HFF-Myc (cell line): ENCODE data around the gene TBC1D17.

ENCODE experiments used
- DNase-seq: peaks from one replicate; pipeline ENCODE4 v3.0.0-alpha.2; 2011; ENCODE audit warnings: low read depth; ENCODE audit errors: extremely low read depth
- H3K4me3 ChIP-seq: replicated peaks from 2 replicates; pipeline ENCODE4 v1.5.1; 2011; ENCODE audit warnings: low read depth, mild to moderate bottlenecking, control low read depth, low read length
- CTCF ChIP-seq: IDR thresholded peaks from 2 replicates; pipeline ENCODE4 v1.5.1; 2012; ENCODE audit warnings: mild to moderate bottlenecking, low read depth, low read length, control low read depth; ENCODE audit errors: missing control alignments

TBC1D17 gene

GRCh38 chr19:49861541-49862378 lies 15.7 kb upstream of the TBC1D17 start:
- no peak for TF ChIP-seq CTCF
- DNase-seq, result no peak
- H3K4me3 ChIP-seq, result no peak overlapping the region

GRCh38 chr19:49862391-49863253 lies 14.9 kb upstream of the TBC1D17 start:
- peak; percentile 34 for TF ChIP-seq CTCF
- no peak overlapping the region for H3K4me3 ChIP-seq
- DNase-seq, result no peak

- no peak for TF ChIP-seq CTCF
- H3K4me3 ChIP-seq, result no peak overlapping the region
- DNase-seq, result no peak
Observed at GRCh38 chr19:49863254-49863934, 14.1 kb upstream of the TBC1D17 start.

- TF ChIP-seq CTCF, result no peak
- no peak overlapping the region for H3K4me3 ChIP-seq
- DNase-seq, result no peak
Observed at GRCh38 chr19:49863935-49864320, 13.6 kb upstream of the TBC1D17 start.

GRCh38 chr19:49864890-49865289 lies 12.6 kb upstream of the TBC1D17 start:
- H3K4me3 ChIP-seq, result no peak overlapping the region
- no peak for TF ChIP-seq CTCF
- no peak for DNase-seq

- H3K4me3 ChIP-seq, result peak within 1 kb of the TSS; percentile 71
- DNase-seq, result no peak
- no peak for TF ChIP-seq CTCF
Observed at GRCh38 chr19:49866933-49867782, 10.3 kb upstream of the TBC1D17 start, which contains the start of gene PNKP. Gene PNKP (minus strand): TSS chr19:49867576. CDS start chr19:49867204, 372 bp downstream.
